K562 (cell line): Measurements from ENCODE around the gene AMBRA1.

ENCODE experiments used
- CTCF ChIP-seq, 3 experiments: IDR thresholded peaks in 2 of 3; conservative IDR thresholded peaks in 1 of 3; 2 replicates each; pipeline ENCODE4 v1.5.1; 2011 to 2012; ENCODE audit warnings: low read length in 3 of 3, mild to moderate bottlenecking in 3 of 3, control low read depth in 2 of 3, improper control_type of control experiment in 1 of 3, inconsistent platforms in 1 of 3, low read depth in 1 of 3, mixed read lengths in 1 of 3, moderate library complexity in 1 of 3; ENCODE audit not compliant: insufficient read depth in 2 of 3
- E2F6 ChIP-seq, 2 experiments: IDR thresholded peaks; 2 replicates each; pipeline ENCODE4 v1.6.1; 2011; ENCODE audit warnings: borderline replicate concordance in 1 of 2, control low read depth in 1 of 2, low read depth in 1 of 2, low read length in 1 of 2, mild to moderate bottlenecking in 1 of 2, mixed read lengths in 1 of 2, moderate library complexity in 1 of 2; ENCODE audit not compliant: insufficient read depth in 1 of 2, insufficient read length in 1 of 2, poor library complexity in 1 of 2, severe bottlenecking in 1 of 2; ENCODE audit errors: extremely low read depth in 1 of 2
- HDAC3 ChIP-seq: fragments of 450-650 bp; IDR thresholded peaks from 2 replicates; pipeline ENCODE4 v1.6.1; 2018; ENCODE audit warnings: borderline replicate concordance, mild to moderate bottlenecking, moderate library complexity; ENCODE audit not compliant: partially characterized antibody
- HDGF ChIP-seq: fragments of 450-650 bp; IDR thresholded peaks from 2 replicates; pipeline ENCODE4 v1.6.1; 2016
- IRF1 ChIP-seq: sonication (generic); formaldehyde crosslinking; IDR thresholded peaks from 2 replicates; pipeline ENCODE4 v1.8.0; 2022; ENCODE audit warnings: missing genetic modification reagents, mild to moderate bottlenecking, borderline replicate concordance
- STAT5B ChIP-seq: fragments of 250-450 bp; sonication (Bioruptor Pico); IDR thresholded peaks from 2 replicates; pipeline ENCODE4 v1.8.0; 2021; ENCODE audit warnings: mild to moderate bottlenecking, inconsistent platforms
- TCF7L2 ChIP-seq: fragments of 150-350 bp; IDR thresholded peaks from 2 replicates; pipeline ENCODE4 v1.6.1; 2016; ENCODE audit warnings: low read depth, mild to moderate bottlenecking, low read length, moderate library complexity
- TFE3 ChIP-seq: fragments of 450-650 bp; formaldehyde crosslinking; IDR thresholded peaks from 2 replicates; pipeline ENCODE4 v1.4.0; 2020; ENCODE audit warnings: mild to moderate bottlenecking, mixed read lengths
- TRIM25 ChIP-seq: fragments of 450-650 bp; IDR thresholded peaks from 2 replicates; pipeline ENCODE4 v1.7.0; 2016; ENCODE audit warnings: borderline replicate concordance

GRCh38 chr11:46631676-46632075, 37.9 kb upstream of the AMBRA1 start:
- TF ChIP-seq HDAC3 (no peak), STAT5B (CRISPR knock-in tag) (no peak), IRF1 (CRISPR knock-in tag) (no peak), TRIM25 (no peak), CTCF (IDR thresholded peaks at IDR 0.05 in 2 of 3, conservative IDR thresholded peaks at IDR 0.05 in 1 of 3; ENCODE audit: insufficient read depth in 2 of 3, low read depth in 1 of 3, low read length in 3 of 3) (no peak), TCF7L2 (no peak), TFE3 (CRISPR knock-in tag) (no peak), E2F6 (IDR thresholded peaks at IDR 0.05; ENCODE audit: borderline replicate concordance in 1 of 2, extremely low read depth in 1 of 2, insufficient read depth in 1 of 2, insufficient read length in 1 of 2, low read depth in 1 of 2, low read length in 1 of 2, poor library complexity in 1 of 2, severe bottlenecking in 1 of 2) (no peak), HDGF (no peak)
